Gastroesophageal sphincter (tissue), 4 donors: ENCODE results near the gene SRCIN1. TPM values are rescaled to one million over a fixed set of nuclear protein-coding genes. Genes with fewer than 3 reads are reported as not detected.

ENCODE experiments used
- ATAC-seq: fragments of 150-250 bp; one replicate; pipeline ENCODE4 v1.9.1; 2016; ENCODE audit warnings: mild to moderate bottlenecking, moderate library complexity
- H3K27ac ChIP-seq, 4 donors: fragments of 200-600 bp; sonication (generic) in 3 of 4; 1 replicate in 3 of 4; 2 replicates in 1 of 4; pipeline ENCODE4 v1.5.1; 2016 to 2019
- H3K27me3 ChIP-seq: fragments of 200-600 bp; sonication (generic); one replicate; pipeline ENCODE4 v1.5.1; 2019
- H3K36me3 ChIP-seq, 2 donors: fragments of 200-600 bp; sonication (generic); one replicate each; pipeline ENCODE4 v1.5.1; 2019; ENCODE audit warnings: control low read depth in 1 of 2
- H3K4me1 ChIP-seq, 3 donors: fragments of 200-600 bp; sonication (generic); 1 replicate in 2 of 3; 2 replicates in 1 of 3; pipeline ENCODE4 v1.5.1; 2016 to 2019; ENCODE audit warnings: control low read depth in 2 of 3
- H3K4me3 ChIP-seq, 2 donors: fragments of 200-600 bp; sonication (generic); one replicate each; pipeline ENCODE4 v1.5.1; 2019; ENCODE audit warnings: mild to moderate bottlenecking in 1 of 2, moderate library complexity in 1 of 2
- H3K9me3 ChIP-seq, 3 donors: fragments of 200-600 bp; sonication (generic); one replicate each; pipeline ENCODE4 v1.5.1; 2017 to 2019; ENCODE audit warnings: control low read depth in 2 of 3
- EP300 ChIP-seq: sonication (generic); formaldehyde crosslinking; IDR thresholded peaks from one replicate; pipeline ENCODE4 v1.6.1; 2017; ENCODE audit warnings: antibody characterized with exemption, mild to moderate bottlenecking
- POLR2A ChIP-seq, 2 donors: fragments of 450-650 bp; IDR thresholded peaks; one replicate each; pipeline ENCODE4 v1.6.1; 2017; ENCODE audit warnings: antibody characterized with exemption in 2 of 2, mild to moderate bottlenecking in 2 of 2, moderate library complexity in 1 of 2
- POLR2AphosphoS5 ChIP-seq: sonication (generic); formaldehyde crosslinking; IDR thresholded peaks from one replicate; pipeline ENCODE4 v1.6.1; 2017; ENCODE audit warnings: antibody characterized with exemption
- WGBS, 2 donors: methylation state at CpG; one replicate each; pipeline ENCODE4 v1.1.5; 2018; ENCODE audit warnings: low coverage in 1 of 2; 5-methylcytosine and 5-hydroxymethylcytosine counted together
- total RNA-seq, 4 donors: library from RNA; depleted of rRNA; stranded (reverse); fragments of >200 nt; gene quantifications; one replicate each; pipeline ENCODE4 v1.1.0, GENCODE V29; 2016
- TF ChIP-seq, protein P1 (sequence below), 4 experiments: fragments of 200-600 bp in 2 of 4; fragments of 450-650 bp in 2 of 4; sonication (generic) in 1 of 4; IDR thresholded peaks; one replicate each; pipeline ENCODE4 v1.5.1; 2017 to 2019; ENCODE audit warnings: antibody characterized with exemption in 4 of 4, mild to moderate bottlenecking in 2 of 4, moderate library complexity in 2 of 4

The SRCIN1 gene
- total RNA-seq, 4 donors from 2014 or later = 0.67 to 2.6 (median 1.5) TPM

DNA sequence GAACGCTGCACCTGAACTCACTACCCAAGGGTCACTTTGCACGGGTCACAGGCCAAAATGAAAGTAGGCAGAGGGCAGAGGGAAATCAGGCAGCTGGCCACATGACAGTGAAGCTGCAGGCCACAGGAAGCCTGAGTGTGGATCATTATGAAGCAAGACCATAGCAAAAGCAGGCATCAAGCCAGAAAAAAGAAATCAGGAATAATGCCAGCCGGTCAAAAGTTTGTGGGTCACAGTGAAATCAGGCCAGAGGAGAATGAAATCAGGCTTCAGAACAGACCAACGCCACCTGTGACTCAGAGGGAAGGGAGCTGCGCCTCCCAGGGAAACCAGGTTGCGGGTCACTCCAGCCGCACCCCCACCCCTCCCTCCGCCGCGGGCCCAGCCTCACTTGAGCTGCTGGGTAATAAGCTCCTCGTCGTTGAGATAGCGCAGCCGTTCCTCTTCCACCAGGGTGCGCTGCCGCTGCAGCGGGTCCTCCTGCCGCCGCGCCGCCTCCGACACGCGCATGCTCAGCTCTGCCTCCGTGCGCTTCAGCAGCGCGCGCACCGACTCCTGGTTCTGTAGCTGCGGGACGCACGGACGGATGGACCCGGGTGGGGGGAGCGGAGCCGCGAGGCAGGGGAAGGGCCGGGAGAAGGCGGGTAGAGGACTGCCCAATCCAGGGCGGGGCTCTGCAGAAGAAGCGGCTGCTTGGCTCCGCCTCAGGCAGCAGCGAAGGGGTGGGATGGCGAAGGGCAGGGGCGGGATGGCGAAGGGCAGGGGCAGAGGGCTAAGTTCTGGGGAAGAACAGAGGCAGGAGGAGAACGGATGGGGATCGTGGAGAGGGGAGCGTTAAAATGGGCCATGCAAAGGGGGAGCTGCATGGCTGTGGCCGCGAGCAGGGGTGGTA is 47.7 kb downstream of the SRCIN1 start:
- Histone ChIP-seq H3K4me1 (peaks cover 0 to 46% (median 27%) of the 10 kb centered on the region in 3 donors), H3K36me3 (no peaks in the 10 kb centered on the region), H3K27ac (peak overlapping the region in 3 of 4 donors; percentile 12 to 58 (median 26)), H3K27me3 (peaks cover 85% of the 10 kb centered on the region), H3K9me3 (no peaks in the 10 kb centered on the region), H3K4me3 (peak overlapping the region; percentile 11 to 51)
- TF ChIP-seq, protein P1, sequence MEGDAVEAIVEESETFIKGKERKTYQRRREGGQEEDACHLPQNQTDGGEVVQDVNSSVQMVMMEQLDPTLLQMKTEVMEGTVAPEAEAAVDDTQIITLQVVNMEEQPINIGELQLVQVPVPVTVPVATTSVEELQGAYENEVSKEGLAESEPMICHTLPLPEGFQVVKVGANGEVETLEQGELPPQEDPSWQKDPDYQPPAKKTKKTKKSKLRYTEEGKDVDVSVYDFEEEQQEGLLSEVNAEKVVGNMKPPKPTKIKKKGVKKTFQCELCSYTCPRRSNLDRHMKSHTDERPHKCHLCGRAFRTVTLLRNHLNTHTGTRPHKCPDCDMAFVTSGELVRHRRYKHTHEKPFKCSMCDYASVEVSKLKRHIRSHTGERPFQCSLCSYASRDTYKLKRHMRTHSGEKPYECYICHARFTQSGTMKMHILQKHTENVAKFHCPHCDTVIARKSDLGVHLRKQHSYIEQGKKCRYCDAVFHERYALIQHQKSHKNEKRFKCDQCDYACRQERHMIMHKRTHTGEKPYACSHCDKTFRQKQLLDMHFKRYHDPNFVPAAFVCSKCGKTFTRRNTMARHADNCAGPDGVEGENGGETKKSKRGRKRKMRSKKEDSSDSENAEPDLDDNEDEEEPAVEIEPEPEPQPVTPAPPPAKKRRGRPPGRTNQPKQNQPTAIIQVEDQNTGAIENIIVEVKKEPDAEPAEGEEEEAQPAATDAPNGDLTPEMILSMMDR (IDR thresholded peaks at IDR 0.05) = peak in 3 of 4 experiments; percentile 87 to 99 (median 92)
- TF ChIP-seq POLR2AphosphoS5 = peak; percentile 46
- TF ChIP-seq POLR2A (IDR thresholded peaks at IDR 0.05) = no peak
- 1 to 16% methylated on average over 7 to 12 of the region's 52 CpGs for WGBS, 2 donors
- ATAC-seq = peak; percentile 92

DNA sequence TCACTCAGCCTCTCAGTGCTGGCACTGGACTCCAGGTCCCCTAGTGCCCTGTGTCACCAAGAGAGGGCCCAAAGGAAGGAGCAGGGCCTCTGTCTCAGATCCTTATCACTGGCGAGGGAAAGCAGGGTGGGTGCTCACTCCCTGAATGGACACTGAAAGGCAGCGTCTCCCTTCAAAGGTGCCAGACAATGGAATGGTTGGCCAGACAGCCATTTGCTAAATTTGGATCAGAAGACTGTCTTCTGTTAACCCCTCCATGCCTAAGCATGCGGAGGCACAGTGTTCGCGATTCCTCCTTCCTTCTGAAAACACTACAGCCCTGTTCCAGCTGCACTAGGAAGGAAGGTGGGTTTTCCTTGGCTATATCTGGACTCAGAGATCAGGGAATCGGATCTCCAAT is 48.4 kb downstream of the SRCIN1 start:
- 29% methylated on average over 1 to 2 of the region's 6 CpGs for WGBS, 2 donors
- no peaks in the 10 kb centered on the region for H3K36me3 ChIP-seq
- H3K27me3 ChIP-seq = peaks cover 85% of the 10 kb centered on the region
- H3K9me3 ChIP-seq = no peaks in the 10 kb centered on the region
- TF ChIP-seq POLR2AphosphoS5 (no peak), POLR2A (IDR thresholded peaks at IDR 0.05) (no peak), EP300 (no peak)
- TF ChIP-seq, protein P1 (IDR thresholded peaks at IDR 0.05) = no peak
- H3K4me1 ChIP-seq = peaks cover 0 to 44% (median 27%) of the 10 kb centered on the region in 3 donors
- no peak for ATAC-seq
- peak overlapping the region in 2 of 4 donors; percentile 12 to 58 for H3K27ac ChIP-seq
- H3K4me3 ChIP-seq = peak overlapping the region in 1 of 2 donors; percentile 51

DNA sequence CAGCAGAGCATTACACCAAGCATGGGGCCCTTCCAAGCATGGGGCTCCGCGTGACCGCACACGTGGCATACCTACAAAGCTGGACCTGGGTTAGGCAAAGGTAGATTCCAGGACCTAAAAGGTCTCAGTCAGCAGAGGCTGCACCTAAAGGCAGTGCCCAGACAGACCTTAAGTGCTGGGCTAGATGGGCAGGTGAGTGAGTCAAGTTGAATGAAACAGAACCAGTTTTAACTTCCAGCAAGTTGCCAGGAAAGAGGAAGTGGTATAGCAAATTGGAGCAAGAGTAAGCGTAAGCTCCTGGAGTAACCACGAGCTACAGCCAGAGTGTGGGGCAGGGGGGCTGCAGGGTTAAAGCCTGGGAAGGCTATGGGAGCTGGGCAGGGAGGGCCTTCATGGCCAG is 49.5 kb downstream of the SRCIN1 start:
- Histone ChIP-seq H3K36me3 (peaks cover 0 to under 1% of the 10 kb centered on the region in 2 donors), H3K4me1 (peaks cover 0 to 38% (median 27%) of the 10 kb centered on the region in 3 donors), H3K27ac (no peak overlapping the region), H3K4me3 (no peak overlapping the region), H3K9me3 (no peaks in the 10 kb centered on the region), H3K27me3 (peaks cover 85% of the 10 kb centered on the region)
- WGBS, 2 donors = 71 to 95% methylated on average over 6 of the region's 6 CpGs
- TF ChIP-seq, protein P1 (IDR thresholded peaks at IDR 0.05) = no peak
- TF ChIP-seq POLR2AphosphoS5 (no peak), EP300 (no peak), POLR2A (IDR thresholded peaks at IDR 0.05) (no peak)
- ATAC-seq = no peak

- peaks cover 0 to 4% of the 10 kb centered on the region in 2 donors for H3K36me3 ChIP-seq
- no peak overlapping the region for H3K27ac ChIP-seq
- H3K4me3 ChIP-seq = no peak overlapping the region
- peaks cover 0 to 28% (median 24%) of the 10 kb centered on the region in 3 donors for H3K4me1 ChIP-seq
- WGBS, 2 donors = 55 to 72% methylated on average over 3 to 6 of the region's 8 CpGs
- no peak for ATAC-seq
- H3K27me3 ChIP-seq = peaks cover 82% of the 10 kb centered on the region
- no peak for TF ChIP-seq EP300
- TF ChIP-seq POLR2AphosphoS5 = no peak
- no peak for TF ChIP-seq POLR2A (IDR thresholded peaks at IDR 0.05)
- TF ChIP-seq, protein P1 (IDR thresholded peaks at IDR 0.05) = no peak
- H3K9me3 ChIP-seq = no peaks in the 10 kb centered on the region
Measured at GRCh38 chr17:38554430-38555350, 51.1 kb downstream of the SRCIN1 start.
